ENCODE data around the gene LARP4B. TPM values are rescaled to one million over a fixed set of nuclear protein-coding genes. Genes with fewer than 3 reads are reported as not detected.

The LARP4B gene
- total and polyA plus RNA-seq, 2 donors (not counting 3 experiments of a cell fraction or from before 2014, with no cell fraction given): 27.4 to 101 TPM

DNA sequence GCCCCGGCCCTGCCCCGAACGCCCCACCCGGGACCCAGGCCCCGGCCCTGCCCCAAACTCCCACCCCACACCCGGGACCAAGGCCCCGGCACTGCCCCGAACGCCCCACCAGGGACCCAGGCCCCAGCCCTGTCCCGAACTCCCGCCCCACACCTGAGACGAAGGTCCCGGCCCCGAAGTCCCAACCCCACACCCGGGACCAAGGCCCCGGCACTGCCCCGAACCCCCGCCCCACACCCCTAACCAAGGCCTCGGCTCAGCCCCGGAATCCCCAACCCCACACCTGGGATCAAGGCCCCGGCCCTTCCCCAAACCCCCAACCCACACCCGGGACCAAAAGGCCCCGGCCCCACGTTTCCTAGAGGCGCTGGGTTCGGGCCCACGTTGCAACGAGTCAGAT, 1.1 kb upstream of the LARP4B start:
- FAIRE-seq (no peak), DNase-seq (ENCODE audit: low read depth, low spot score) (no peak)
- peaks cover 38% of the 10 kb centered on the region for H3K79me2 ChIP-seq (ENCODE audit: control insufficient read depth, insufficient read depth, low read length)
- no peak overlapping the region for H3K4me3 ChIP-seq (replicated peaks in 1 of 3; ENCODE audit: insufficient read depth in 1 of 3, low read depth in 1 of 3, low read length in 3 of 3)
- H3K9me3 ChIP-seq (replicated peaks; ENCODE audit: control insufficient read depth, insufficient read depth, low read length): no peaks in the 10 kb centered on the region
- H3K27ac ChIP-seq (ENCODE audit: insufficient read depth, low read depth, low read length): no peak overlapping the region
- no TSS peak for BruUV-seq (replicated peaks)
- no peak overlapping the region for H3K9ac ChIP-seq (replicated peaks; ENCODE audit: extremely low read depth, insufficient read depth, low read length)
- CTCF ChIA-PET: no interaction called here
- dilution Hi-C loops (cut with MboI; ENCODE audit: extremely low pct_ligation_motif_present, low sequenced_read_pairs) (no loop called here), intact Hi-C loops (cut with micrococcal nuclease) (no loop called here)
- H3K27me3 ChIP-seq (ENCODE audit: control insufficient read depth in 2 of 2, insufficient read depth in 2 of 2, low read length in 2 of 2): no peaks in the 10 kb centered on the region
- POLR2A ChIA-PET: no interaction called here
- no peaks in the 10 kb centered on the region for H3K9me1 ChIP-seq (replicated peaks; ENCODE audit: control insufficient read depth, extremely low read depth, insufficient read depth, low read length)
- no peak overlapping the region for H3K4me2 ChIP-seq (ENCODE audit: insufficient read depth, low read length)
- H3K36me3 ChIP-seq (ENCODE audit: control insufficient read depth in 2 of 2, extremely low read depth in 1 of 2, insufficient read depth in 2 of 2, low read length in 2 of 2): no peaks in the 10 kb centered on the region
- H2AFZ ChIP-seq (ENCODE audit: low read depth, low read length): no peak overlapping the region
- H4K20me1 ChIP-seq (replicated peaks; ENCODE audit: control insufficient read depth, extremely low read depth, insufficient read depth, low read length): peaks cover 6% of the 10 kb centered on the region
- TF ChIP-seq GATA2 (IDR thresholded peaks at IDR 0.05; ENCODE audit: insufficient read depth, insufficient read length, low read depth, low read length) (no peak), POLR2AphosphoS5 (IDR thresholded peaks at IDR 0.05; ENCODE audit: insufficient read depth, low read depth, low read length) (no peak), EZH2 (IDR thresholded peaks at IDR 0.05; ENCODE audit: borderline replicate concordance, low read depth, low read length, severe bottlenecking) (no peak), POLR2A (IDR thresholded peaks at IDR 0.05; ENCODE audit: low read depth, low read length) (no peak), FOS (IDR thresholded peaks at IDR 0.05; ENCODE audit: borderline replicate concordance, insufficient read depth, low read length) (no peak), JUN (IDR thresholded peaks at IDR 0.05; ENCODE audit: borderline replicate concordance, insufficient read depth, insufficient read length, low read depth) (no peak), CTCF (IDR thresholded peaks at IDR 0.05; ENCODE audit: extremely low read depth in 1 of 2, insufficient read depth in 1 of 2, low read depth in 1 of 2, low read length in 2 of 2) (no peak), MAX (IDR thresholded peaks at IDR 0.05; ENCODE audit: insufficient read depth, insufficient read length) (no peak), MYC (IDR thresholded peaks at IDR 0.05; ENCODE audit: low read depth, low read length) (no peak)
- peaks cover 7% of the 10 kb centered on the region for H3K4me1 ChIP-seq (ENCODE audit: control insufficient read depth, extremely low read depth, insufficient read depth, low read length)

Data from endothelial cell of umbilical vein (primary cell).